Activated naive CD4-positive, alpha-beta T cell treated with Interleukin-2 at 50 U/mL for 16 hours (primary cell): Measurements from ENCODE around the gene LOXL1.

Experiments used
- DNase-seq: peaks from one replicate; pipeline ENCODE4 v3.0.0-alpha.2; 2020

LOXL1 gene, protein sequence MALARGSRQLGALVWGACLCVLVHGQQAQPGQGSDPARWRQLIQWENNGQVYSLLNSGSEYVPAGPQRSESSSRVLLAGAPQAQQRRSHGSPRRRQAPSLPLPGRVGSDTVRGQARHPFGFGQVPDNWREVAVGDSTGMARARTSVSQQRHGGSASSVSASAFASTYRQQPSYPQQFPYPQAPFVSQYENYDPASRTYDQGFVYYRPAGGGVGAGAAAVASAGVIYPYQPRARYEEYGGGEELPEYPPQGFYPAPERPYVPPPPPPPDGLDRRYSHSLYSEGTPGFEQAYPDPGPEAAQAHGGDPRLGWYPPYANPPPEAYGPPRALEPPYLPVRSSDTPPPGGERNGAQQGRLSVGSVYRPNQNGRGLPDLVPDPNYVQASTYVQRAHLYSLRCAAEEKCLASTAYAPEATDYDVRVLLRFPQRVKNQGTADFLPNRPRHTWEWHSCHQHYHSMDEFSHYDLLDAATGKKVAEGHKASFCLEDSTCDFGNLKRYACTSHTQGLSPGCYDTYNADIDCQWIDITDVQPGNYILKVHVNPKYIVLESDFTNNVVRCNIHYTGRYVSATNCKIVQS

GRCh38 chr15:73926219-73927002, at the start of gene LOXL1:
LOXL1 (plus strand) TSS chr15:73926462; CDS start chr15:73926784, 322 bp downstream.
- no peak for DNase-seq

DNA sequence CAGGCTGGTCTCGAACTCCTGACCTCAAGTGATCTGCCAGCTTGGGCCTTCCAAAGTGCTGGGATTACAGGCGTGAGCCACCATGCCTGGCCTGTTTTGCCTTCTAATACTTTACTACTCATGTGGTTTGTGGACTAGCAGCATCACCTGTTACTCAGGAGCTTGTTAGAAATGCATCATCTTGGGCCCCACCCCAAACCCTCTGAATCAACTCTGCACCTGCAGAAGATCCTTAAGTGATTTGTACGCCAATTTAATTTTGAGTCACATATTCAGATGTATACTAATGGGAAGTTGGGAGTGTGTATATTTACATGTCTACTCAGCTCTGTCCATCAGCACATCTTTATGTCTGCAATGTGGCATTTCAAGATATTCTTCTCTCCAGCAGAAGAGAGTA, 46.8 kb upstream of the LOXL1 start:
- DNase-seq, result no peak

DNA sequence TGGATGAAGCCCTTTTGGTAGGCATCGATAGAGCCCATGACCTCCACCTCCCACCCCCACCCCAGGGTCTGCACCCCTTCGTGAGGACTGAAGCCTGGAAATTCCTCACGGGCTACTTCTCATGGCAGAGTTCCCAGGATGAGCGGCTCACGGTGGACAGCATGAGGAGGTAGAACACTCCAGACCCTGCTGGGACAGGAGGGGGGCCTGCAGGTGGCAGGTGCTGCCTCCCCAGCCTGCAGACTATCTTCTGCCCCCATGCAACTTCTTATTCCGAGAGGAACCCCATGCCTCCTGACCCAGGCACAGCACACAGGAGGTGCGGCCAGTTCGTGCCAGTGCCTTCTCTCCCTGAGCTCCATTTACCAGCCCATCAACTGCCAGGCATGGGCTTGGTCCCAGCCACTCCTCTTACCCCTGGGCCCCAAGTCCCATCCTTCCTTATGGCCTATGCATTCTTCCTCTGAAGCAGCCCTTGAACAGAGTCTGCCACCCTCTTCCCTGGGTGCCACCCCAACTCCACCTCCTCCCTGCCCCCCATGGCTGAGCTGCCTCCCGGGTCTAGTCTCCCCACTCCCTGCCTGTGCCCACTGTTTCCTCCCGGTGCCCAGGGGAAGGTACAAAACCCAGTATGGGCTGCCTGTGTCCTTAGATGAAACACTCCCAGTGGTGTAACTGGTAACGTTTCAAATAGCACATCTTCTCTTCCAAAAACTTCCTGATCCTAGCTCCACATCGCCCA, 44.5 kb upstream of the LOXL1 start:
- DNase-seq, result no peak

DNA sequence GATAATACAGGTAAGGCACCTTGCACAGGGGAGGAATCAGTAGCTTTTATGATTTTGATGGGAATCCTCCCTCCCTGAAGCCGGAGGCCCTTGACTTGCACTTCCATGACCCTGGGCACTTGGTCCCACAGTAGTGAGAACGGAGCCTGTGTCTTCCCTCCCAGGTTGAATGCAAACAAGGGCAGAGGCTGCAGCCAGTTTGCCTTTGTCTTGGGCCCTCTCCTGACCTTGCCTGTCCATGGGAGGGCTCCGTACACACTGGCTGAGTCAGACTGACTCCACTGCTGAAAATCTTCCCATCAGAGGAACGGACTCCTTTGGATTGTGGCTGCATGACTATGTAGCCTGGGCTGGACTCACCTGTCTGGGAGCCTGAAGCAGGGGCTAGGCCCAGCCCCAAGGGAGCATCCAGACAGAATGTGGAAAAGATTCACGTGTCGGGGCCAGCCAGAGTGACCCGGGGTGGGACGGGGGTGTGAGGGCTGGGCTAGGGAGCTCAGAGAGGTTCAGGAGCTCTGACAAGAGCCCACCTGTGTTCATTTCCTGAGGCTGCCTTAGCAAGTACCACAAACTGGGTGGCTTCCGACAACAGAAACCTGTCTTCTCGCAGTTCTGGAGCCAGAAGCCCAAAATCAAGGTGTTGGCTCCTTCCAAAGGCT, 43.4 kb upstream of the LOXL1 start:
- DNase-seq, result no peak

- DNase-seq, result no peak
These were observed 42.1 kb upstream of the LOXL1 start for GRCh38 chr15:73884159-73884558.

GRCh38 chr15:73885954-73886700, 40.1 kb upstream of the LOXL1 start:
- DNase-seq, result no peak

DNA sequence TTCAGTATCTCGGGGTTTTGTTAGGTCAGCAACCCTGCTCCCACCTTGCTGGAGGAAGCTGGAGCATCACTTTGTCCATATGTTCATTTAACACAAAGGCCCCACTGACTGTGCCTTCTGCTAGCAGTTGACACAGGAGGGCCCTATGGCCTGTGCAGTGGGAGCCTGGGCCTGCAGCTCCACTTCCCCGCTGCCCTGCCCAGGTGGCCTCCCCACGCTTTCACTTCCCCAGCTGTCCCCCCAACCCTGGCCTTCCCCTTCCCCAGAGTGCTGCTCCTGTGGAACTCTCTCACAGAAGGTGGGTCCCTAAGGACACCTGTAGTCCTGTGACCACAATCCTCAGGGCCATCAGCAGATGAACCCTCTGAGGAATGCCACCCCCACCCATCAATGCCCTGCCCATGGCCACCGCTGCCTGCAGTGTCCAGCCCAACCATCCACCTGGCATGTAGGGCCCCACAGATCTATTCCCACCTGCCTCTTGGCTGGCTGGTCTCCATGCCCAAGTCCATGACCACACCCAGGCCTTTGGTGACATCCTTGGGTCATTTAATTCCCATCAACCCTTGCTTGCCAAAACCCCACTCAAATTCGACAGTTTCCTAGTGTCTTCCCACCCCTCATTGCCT, 39.4 kb upstream of the LOXL1 start:
- DNase-seq, result no peak

DNA sequence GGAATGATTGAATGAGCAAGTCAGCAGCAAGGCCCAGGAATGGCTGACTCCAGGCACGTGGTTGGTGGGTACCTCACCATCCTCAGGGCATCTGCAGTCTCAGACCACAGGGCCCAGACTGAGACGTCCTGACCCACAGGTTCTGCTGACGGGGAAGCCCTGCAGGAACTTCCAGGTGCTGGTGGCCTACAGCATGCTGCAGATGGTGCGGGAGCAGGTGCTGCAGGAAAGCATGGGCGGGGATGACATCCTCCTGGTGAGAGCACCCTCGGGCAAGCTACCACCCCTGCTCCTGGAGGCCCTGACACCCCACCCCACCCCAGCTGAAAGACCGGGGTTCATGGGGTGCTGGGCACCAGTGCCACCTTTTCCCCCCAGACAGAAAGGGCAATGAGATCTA, 38.8 kb upstream of the LOXL1 start:
- no peak for DNase-seq

DNA sequence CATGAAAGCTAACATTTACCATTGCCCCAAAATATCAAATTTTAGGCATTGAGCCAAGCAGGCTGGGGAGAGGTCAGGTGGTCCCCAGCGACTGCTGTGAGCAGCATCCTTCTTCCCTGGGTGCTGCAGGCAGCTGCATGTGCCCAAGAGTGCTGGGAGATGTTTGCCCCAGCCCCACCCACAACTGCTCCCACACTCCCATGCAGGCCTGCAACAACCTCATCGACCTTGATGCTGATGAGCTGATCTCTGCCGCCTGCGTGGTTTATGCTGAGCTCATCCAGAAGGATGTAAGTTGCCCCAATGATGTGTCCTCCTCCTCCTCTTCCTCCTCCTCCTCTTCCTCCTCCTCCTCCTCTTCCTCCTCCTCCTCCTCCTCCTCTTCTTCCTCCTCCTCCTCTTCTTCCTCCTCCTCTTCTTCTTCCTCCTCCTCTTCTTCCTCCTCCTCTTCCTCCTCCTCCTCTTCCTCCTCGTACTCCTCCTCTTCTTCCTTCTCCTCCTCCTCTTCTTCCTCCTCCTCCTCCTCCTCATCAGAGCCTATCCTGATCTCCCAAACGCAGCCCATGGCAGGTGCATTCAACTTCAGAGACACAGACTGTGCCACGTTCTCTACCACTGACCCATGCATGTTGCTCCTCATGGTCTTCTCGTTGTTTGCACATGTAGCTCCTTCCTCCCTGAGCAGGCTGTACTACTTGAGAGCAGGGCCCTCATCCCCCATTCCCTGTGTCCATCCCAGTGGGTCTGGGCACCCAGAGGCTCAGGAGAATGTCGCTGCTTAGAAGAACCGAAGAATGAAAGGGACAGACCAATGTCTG, 37.8 kb upstream of the LOXL1 start:
- no peak for DNase-seq

DNA sequence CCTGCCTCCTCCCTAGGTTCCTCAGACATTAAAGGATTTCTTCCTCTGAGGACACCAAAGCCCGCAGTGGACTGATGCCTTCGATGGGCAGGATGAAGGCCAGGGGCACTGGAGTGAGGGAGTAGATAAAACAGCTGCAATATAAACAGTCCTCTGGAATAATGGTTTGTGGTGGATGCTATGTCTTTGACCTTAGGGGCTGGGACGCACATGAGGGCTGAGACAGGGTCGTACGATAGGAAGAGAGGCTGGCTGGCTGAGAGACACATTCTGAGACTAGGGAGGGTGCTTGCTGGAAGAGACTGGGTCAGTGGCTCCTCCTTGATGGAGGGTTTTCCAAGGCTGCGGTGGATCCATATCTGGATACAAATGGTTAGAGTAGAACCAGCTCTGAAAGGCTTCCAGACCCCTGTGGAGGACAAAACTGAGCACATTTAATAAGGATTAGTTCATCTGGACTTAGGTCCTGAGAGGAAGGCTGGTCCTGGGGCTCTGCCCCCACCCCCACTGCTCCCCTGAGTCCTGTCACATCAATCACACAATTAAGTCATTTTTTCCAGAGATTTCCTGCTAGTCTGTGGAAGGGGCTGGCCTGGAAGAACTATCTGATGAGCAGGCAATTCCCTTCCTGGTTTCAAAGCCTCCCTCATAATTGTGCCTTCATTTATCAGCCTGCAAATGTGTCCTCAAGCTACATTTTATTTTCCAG, 37.1 kb upstream of the LOXL1 start:
- DNase-seq, result no peak

DNA sequence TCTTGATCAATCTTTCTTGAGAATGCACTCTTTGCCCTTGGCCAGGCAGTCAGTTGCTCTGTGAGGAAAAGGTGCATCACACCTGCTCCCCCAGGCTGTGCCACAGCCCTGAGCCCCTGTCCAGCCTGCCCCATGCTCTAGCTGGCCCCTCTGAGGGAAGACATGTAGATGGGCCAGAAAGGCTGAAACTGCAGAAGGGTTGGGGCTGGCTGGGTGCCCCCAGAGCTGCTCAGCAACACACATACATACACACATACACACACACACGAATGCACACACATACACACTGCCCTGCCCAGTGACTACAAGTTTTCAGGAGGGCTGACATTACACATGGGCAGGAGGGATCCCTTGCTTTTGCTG, 36.5 kb upstream of the LOXL1 start:
- no peak for DNase-seq

- DNase-seq, result no peak
These were observed 34.6 kb upstream of the LOXL1 start for GRCh38 chr15:73891328-73892315.

GRCh38 chr15:73892446-73893226, 33.6 kb upstream of the LOXL1 start:
- DNase-seq, result no peak

DNA sequence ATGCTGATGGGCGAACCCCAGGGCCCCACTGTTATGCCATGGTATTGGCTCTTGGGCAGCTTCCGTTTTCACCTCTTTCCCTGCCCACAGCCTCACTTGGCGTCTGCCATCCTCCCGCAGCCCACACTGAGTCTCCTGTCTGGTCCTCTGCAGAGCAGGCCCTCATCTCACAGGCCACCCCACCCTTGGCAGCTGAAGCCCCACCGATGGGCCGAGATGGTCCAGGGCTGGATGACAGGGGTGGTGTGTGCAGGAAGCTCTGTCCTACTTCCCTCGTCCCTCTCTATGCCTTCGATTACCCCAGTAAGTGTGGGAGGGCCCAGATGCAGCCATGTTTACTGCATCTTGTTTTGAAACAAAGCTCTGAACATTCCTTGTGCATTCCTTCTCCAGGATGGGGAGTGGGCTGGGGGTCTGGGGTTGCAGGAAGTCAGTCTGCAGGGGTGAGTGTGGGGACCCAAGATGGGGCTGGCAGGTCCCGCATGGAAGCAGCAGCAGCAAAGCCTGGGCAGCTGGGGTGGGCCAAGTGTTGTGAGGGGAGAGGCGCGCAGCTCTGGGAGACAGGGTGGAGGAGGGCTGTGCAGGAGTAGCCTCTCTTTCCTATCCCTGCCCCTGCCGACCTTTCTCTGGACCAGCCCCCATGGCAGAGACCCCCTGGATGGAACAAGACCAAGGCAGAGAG, 32.0 kb upstream of the LOXL1 start:
- DNase-seq, result no peak

DNA sequence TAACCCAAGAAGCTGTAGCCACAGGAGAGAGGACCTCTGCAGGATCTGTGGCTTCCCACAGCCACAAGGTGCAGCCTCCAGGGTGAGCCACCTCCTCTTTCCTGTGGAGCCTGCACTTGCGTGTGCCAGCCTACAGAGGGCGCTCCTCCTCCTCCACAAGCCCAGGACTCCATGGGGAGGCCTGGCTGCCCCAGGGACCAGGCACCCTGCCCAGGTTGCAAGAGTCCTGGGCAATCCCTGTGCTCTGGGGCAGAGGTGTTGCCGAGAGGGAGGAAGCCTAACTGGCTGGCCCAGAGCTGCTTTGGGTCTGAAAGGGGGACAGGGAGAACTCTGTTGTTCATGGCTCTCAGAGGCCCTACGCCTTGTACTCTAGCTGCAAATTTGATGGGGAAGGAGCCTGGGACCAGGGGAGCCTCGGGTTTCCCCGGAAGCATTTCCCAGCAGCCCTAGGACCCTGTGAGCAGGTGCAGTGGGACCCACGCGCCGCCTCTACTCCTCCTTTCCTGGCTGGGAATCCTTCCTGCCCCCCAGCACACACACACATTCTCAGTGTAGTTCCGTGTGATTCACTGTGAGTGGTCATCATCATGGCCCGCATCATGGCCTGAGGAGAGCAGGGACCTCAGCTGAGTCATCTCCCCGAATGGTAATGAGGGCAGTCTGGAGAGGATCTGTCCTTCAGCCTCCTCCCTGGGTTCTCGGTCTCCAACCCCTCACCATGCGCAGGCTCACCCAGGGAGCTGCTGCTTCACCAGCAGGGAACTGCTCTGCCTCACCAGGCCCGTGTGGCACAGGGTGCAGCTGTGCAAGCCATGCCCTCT, 28.6 kb upstream of the LOXL1 start:
- DNase-seq, result peak; percentile 62
